Astrocyte of the cerebellum (primary cell): ENCODE results near the gene FSTL1.

Experiments used
- DNase-seq: peaks from one replicate; pipeline ENCODE4 v3.0.0-alpha.2; 2011; ENCODE audit warnings: low read depth
- H3K4me3 ChIP-seq: 2 replicates; pipeline ENCODE4 v1.5.1; 2011; ENCODE audit warnings: mild to moderate bottlenecking, low read depth, low read length, moderate library complexity
- CTCF ChIP-seq: IDR thresholded peaks from 2 replicates; pipeline ENCODE4 v1.5.1; 2012; ENCODE audit warnings: low read length, low read depth, moderate library complexity, mild to moderate bottlenecking; ENCODE audit errors: missing control alignments
- in situ Hi-C: cut with HindIII; loops from 2 replicates; pipeline ENCODE4 v1.10.0; 2017; ENCODE audit warnings: low sequenced_read_pairs

Gene FSTL1

GRCh38 chr3:120443626-120444123 lies 7.1 kb downstream of the FSTL1 start:
- H3K4me3 ChIP-seq = no peak overlapping the region
- in situ Hi-C loops = no loop called here
- no peak for DNase-seq
- TF ChIP-seq CTCF = no peak

- TF ChIP-seq CTCF = peak; percentile 46
- no peak for DNase-seq
- H3K4me3 ChIP-seq = no peak overlapping the region
- in situ Hi-C loops = no loop called here
These were observed 7.7 kb downstream of the FSTL1 start for GRCh38 chr3:120442975-120443517.

GRCh38 chr3:120441776-120442175 lies 9.0 kb downstream of the FSTL1 start:
- in situ Hi-C loops = no loop called here
- H3K4me3 ChIP-seq = no peak overlapping the region
- DNase-seq = no peak
- no peak for TF ChIP-seq CTCF

GRCh38 chr3:120440762-120441161 lies 10.0 kb downstream of the FSTL1 start:
- no peak for TF ChIP-seq CTCF
- no peak overlapping the region for H3K4me3 ChIP-seq
- DNase-seq = no peak
- in situ Hi-C loops = no loop called here

GRCh38 chr3:120440001-120440703 lies 10.6 kb downstream of the FSTL1 start:
- no peak for DNase-seq
- in situ Hi-C loops = no loop called here
- TF ChIP-seq CTCF = no peak
- H3K4me3 ChIP-seq = no peak overlapping the region

- no peak for TF ChIP-seq CTCF
- H3K4me3 ChIP-seq = no peak overlapping the region
- in situ Hi-C loops = no loop called here
- no peak for DNase-seq
These were observed 12.0 kb downstream of the FSTL1 start for GRCh38 chr3:120438665-120439370.
